LNCAP (cell line): ENCODE data around the gene METTL26.

Experiments
- CTCF ChIP-seq: fragments of 450-650 bp; IDR thresholded peaks from 2 replicates; pipeline ENCODE4 v1.5.1; 2017; ENCODE audit warnings: mild to moderate bottlenecking

The METTL26 gene

GRCh38 chr16:595094-595528 is 41.0 kb downstream of the METTL26 start:
- no peak for TF ChIP-seq CTCF

- no peak for TF ChIP-seq CTCF
Measured at GRCh38 chr16:593807-594206, 42.3 kb downstream of the METTL26 start.

- no peak for TF ChIP-seq CTCF
Measured at GRCh38 chr16:593406-593805, 42.7 kb downstream of the METTL26 start.

GRCh38 chr16:592518-593306 is 43.4 kb downstream of the METTL26 start:
- TF ChIP-seq CTCF: no peak

GRCh38 chr16:591892-592517 is 44.1 kb downstream of the METTL26 start:
- no peak for TF ChIP-seq CTCF

GRCh38 chr16:591231-591630 is 44.9 kb downstream of the METTL26 start:
- no peak for TF ChIP-seq CTCF

GRCh38 chr16:590815-591200 is 45.3 kb downstream of the METTL26 start:
- TF ChIP-seq CTCF: no peak
